ENCODE measurements around the gene MYL7. TPM values are rescaled to one million over a fixed set of nuclear protein-coding genes. Genes with fewer than 3 reads are reported as not detected.

The MYL7 gene
- total RNA-seq, 1 donor from 2014 or later, result 7.6 TPM

DNA sequence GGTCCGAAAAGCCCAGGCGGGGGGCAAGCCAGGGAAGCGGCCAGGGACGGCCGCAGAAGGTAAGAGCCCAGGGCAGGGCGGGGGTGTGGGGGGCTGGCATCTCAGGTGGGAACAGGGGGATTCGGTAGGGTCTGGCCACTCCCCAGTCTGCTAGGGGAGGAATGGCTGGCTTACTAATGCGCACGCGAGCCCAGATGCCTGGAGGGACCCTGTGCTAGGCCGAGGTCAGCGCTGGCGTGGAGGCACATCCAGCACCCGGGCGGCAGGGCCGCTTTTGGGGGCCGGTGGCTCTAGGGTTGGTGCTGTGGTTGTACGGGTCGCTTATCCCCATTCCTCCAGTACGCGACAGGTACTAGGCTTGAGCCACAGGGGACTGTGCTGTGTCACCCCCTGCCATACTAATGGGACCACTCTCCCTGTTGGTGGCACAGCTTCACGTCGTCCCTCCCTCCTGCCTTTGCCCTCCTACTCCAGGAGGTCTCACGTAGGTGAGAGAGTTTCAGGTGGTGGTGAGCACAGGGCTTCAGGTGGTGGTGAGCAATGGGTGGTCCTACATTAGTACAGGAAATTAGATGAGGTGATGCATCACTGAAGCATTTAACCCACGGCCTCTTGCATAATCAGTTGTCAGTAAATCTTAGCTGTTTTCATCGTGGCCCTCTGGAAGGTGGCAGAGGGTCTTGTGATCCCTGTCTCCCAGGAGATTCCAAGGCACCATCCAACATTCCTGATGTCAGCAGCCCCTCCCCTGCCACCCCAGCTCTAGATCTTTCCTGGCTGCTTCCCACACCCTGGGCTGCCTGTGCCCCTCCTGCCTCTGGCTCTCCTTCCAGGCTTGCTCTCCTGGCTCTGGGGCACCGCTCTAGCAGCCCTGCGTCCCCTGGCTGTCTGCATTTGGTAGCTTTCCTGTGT, 36.0 kb downstream of the MYL7 start:
- Mint-ChIP-seq H3K27me3 (ENCODE audit: unreplicated experiment) (peaks cover 9% of the 10 kb centered on the region), H3K27ac (ENCODE audit: unreplicated experiment) (no peak overlapping the region), H3K4me1 (ENCODE audit: low read depth, unreplicated experiment) (peaks cover 6% of the 10 kb centered on the region), H3K36me3 (ENCODE audit: unreplicated experiment) (no peaks in the 10 kb centered on the region), H3K9me3 (ENCODE audit: unreplicated experiment) (no peaks in the 10 kb centered on the region), H3K4me3 (ENCODE audit: unreplicated experiment) (peak overlapping the region; percentile 77)
- TF ChIP-seq CTCF (IDR thresholded peaks at IDR 0.05; ENCODE audit: partially characterized antibody, unreplicated experiment), result no peak
- DNase-seq, result no peak

DNA sequence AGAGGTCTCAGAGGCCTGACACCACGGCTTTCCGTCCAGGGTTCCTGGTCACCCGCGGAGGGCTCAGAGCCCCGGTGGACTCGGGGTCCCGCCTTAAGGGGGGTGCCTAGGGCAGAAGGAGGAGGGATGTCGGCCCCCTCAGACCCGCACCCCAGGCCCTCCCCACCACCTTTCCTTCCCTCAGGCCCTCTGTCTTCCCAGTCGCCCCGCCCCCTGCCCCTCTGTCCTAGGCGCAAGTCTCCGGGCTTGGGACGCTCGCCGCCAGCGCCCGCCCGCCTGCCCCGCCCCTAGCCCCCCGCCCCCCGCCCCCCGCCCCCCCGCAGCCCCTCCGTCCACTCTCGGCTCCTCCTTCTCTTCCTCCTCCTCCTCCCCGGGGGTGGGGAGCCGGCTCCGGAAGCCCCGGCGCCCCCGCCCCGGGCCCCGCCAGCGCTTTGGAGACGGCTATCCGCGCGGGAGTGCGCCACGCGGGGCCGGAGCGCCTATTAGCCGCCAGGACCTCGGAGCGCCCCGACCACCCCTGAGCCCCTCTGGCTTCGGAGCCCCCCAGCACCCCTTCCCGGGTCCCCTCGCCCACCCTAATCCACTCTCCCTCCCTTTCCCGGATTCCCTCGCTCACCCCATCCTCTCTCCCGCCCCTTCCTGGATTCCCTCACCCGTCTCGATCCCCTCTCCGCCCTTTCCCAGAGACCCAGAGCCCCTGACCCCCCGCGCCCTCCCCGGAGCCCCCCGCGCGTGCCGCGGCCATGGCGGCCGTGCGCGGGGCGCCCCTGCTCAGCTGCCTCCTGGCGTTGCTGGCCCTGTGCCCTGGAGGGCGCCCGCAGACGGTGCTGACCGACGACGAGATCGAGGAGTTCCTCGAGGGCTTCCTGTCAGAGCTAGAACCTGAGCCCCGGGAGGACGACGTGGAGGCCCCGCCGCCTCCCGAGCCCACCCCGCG, 36.9 kb downstream of the MYL7 start, which contains the start of gene AEBP1:
Gene AEBP1 (plus strand): TSS at position 423 of the 937 bp plus-strand sequence. CDS start 321 bp downstream, at position 744.
- TF ChIP-seq CTCF (IDR thresholded peaks at IDR 0.05; ENCODE audit: partially characterized antibody, unreplicated experiment), result no peak

DNA sequence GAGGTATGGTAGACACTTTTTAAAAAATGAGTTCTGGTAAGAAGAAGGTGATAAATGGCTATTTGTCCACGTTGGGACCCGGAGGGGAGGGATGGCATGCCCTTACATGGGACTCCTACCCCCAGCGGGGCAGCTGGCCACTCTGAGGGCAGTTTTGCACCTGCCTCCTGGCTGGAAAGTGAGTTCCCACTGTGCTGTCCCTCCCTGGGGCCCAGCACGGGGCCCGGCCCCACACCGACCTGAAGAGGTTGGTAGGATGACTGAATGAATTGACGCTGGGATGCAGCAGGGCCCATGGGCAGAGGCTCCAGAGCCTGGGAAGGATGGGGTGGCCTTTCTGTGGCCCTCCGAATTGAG, 37.6 kb downstream of the MYL7 start:
- peak overlapping the region; percentile 73 for H3K4me3 Mint-ChIP-seq (ENCODE audit: unreplicated experiment)
- H3K27ac Mint-ChIP-seq (ENCODE audit: unreplicated experiment), result no peak overlapping the region
- H3K36me3 Mint-ChIP-seq (ENCODE audit: unreplicated experiment), result no peaks in the 10 kb centered on the region
- no peak for TF ChIP-seq CTCF (IDR thresholded peaks at IDR 0.05; ENCODE audit: partially characterized antibody, unreplicated experiment)
- H3K9me3 Mint-ChIP-seq (ENCODE audit: unreplicated experiment), result no peaks in the 10 kb centered on the region
- H3K4me1 Mint-ChIP-seq (ENCODE audit: low read depth, unreplicated experiment), result peaks cover 10% of the 10 kb centered on the region
- peaks cover 9% of the 10 kb centered on the region for H3K27me3 Mint-ChIP-seq (ENCODE audit: unreplicated experiment)
- DNase-seq, result no peak

More for the DNA sequence above, 36.9 kb downstream of the MYL7 start, which contains the start of gene AEBP1:
- H3K27ac Mint-ChIP-seq (ENCODE audit: unreplicated experiment), result no peak within 1 kb of the TSS
- H3K9me3 Mint-ChIP-seq (ENCODE audit: unreplicated experiment), result no peaks in the 10 kb centered on the region
- peak; percentile 60 for DNase-seq
- H3K36me3 Mint-ChIP-seq (ENCODE audit: unreplicated experiment), result no peaks in the 10 kb centered on the region
- peaks cover 9% of the 10 kb centered on the region for H3K27me3 Mint-ChIP-seq (ENCODE audit: unreplicated experiment)
- H3K4me3 Mint-ChIP-seq (ENCODE audit: unreplicated experiment), result peak within 1 kb of the TSS; percentile 77
- peaks cover 10% of the 10 kb centered on the region for H3K4me1 Mint-ChIP-seq (ENCODE audit: low read depth, unreplicated experiment)

- Mint-ChIP-seq H3K4me1 (ENCODE audit: low read depth, unreplicated experiment) (peaks cover 10% of the 10 kb centered on the region), H3K36me3 (ENCODE audit: unreplicated experiment) (no peaks in the 10 kb centered on the region), H3K4me3 (ENCODE audit: unreplicated experiment) (peak overlapping the region; percentile 73), H3K27me3 (ENCODE audit: unreplicated experiment) (peaks cover 9% of the 10 kb centered on the region), H3K9me3 (ENCODE audit: unreplicated experiment) (no peaks in the 10 kb centered on the region), H3K27ac (ENCODE audit: unreplicated experiment) (no peak overlapping the region)
- no peak for DNase-seq
- no peak for TF ChIP-seq CTCF (IDR thresholded peaks at IDR 0.05; ENCODE audit: partially characterized antibody, unreplicated experiment)
Measured at GRCh38 chr7:44102846-44103565, 38.1 kb downstream of the MYL7 start.

All from glutamatergic neuron (in vitro differentiated cells).